Lung (tissue), 12 donors: ENCODE results near the gene PALS1. TPM values are rescaled to one million over a fixed set of nuclear protein-coding genes. Genes with fewer than 3 reads are reported as not detected.

ENCODE experiments used
- ATAC-seq: fragments of 200-7000 bp; cut with Tn5 transposase; one replicate; pipeline ENCODE4 v1.9.1; 2020; ENCODE audit warnings: moderate number of reproducible peaks; ENCODE audit not compliant: insufficient read depth, low FRiP score
- DNase-seq, 3 donors: peaks; one replicate each; pipeline ENCODE4 v3.0.0-alpha.2; 2013 to 2017
- H3K27ac ChIP-seq, 2 donors: one replicate each; pipeline ENCODE4 v1.5.1; 2013; ENCODE audit warnings: mild to moderate bottlenecking in 2 of 2, moderate library complexity in 2 of 2, control low read depth in 1 of 2, inconsistent platforms in 1 of 2, low read depth in 1 of 2, low read length in 1 of 2
- H3K27me3 ChIP-seq, 3 donors: one replicate each; pipeline ENCODE4 v1.5.1; 2013; ENCODE audit warnings: low read length in 2 of 3; ENCODE audit not compliant: control insufficient read depth in 3 of 3, insufficient read depth in 3 of 3
- H3K36me3 ChIP-seq, 4 donors: one replicate each; pipeline ENCODE4 v1.5.1; 2013; ENCODE audit warnings: low read length in 4 of 4, mild to moderate bottlenecking in 1 of 4, moderate library complexity in 1 of 4; ENCODE audit not compliant: control insufficient read depth in 4 of 4, insufficient read depth in 4 of 4
- H3K4me1 ChIP-seq, 5 donors: one replicate each; pipeline ENCODE4 v1.5.1; 2013; ENCODE audit warnings: low read length in 5 of 5, mild to moderate bottlenecking in 2 of 5, moderate library complexity in 1 of 5; ENCODE audit not compliant: control insufficient read depth in 5 of 5, insufficient read depth in 5 of 5
- H3K4me3 ChIP-seq: one replicate; pipeline ENCODE4 v1.5.1; 2013; ENCODE audit warnings: mild to moderate bottlenecking, control low read depth, moderate library complexity
- H3K9ac ChIP-seq, 2 donors: one replicate each; pipeline ENCODE4 v1.5.1; 2013; ENCODE audit warnings: low read length in 2 of 2, control low read depth in 1 of 2; ENCODE audit not compliant: insufficient read depth in 1 of 2
- H3K9me3 ChIP-seq, 4 donors: one replicate each; pipeline ENCODE4 v1.5.1; 2013; ENCODE audit warnings: low read length in 3 of 4, mild to moderate bottlenecking in 1 of 4, moderate library complexity in 1 of 4; ENCODE audit not compliant: control insufficient read depth in 4 of 4, insufficient read depth in 3 of 4
- WGBS, 2 donors: extraction: QIAGEN DNeasy Blood & Tissue Kit; methylation state at CpG; one replicate each; pipeline ENCODE4 v1.1.7; 2013; 5-methylcytosine and 5-hydroxymethylcytosine counted together
- polyA plus RNA-seq, 2 donors: library from polyadenylated mRNA; stranded (reverse); fragments of 200-250 nt; gene quantifications; one replicate each; pipeline ENCODE4 v1.2.1, GENCODE V29; 2013
- total RNA-seq, 2 donors: library from RNA; depleted of rRNA in 1 of 2; stranded (reverse); fragments of >200 nt in 1 of 2; gene quantifications; one replicate each; pipeline ENCODE4 v1.2.1, GENCODE V29; 2014 to 2021
- TF ChIP-seq, protein P1 (sequence below): IDR thresholded peaks from 2 replicates; pipeline ENCODE4 v1.5.1; 2012; ENCODE audit warnings: mild to moderate bottlenecking; ENCODE audit errors: control extremely low read depth, extremely low read depth
- donor health status: control.
- donor health status: control.
- donor health status: Bipolar disorder and iron deficiency.
- donor health status: healthy.
- donor health status: DM: yes; HTN: yes; CAD: no.

The PALS1 gene
- total and polyA plus RNA-seq, 4 donors = 6.1 to 45.7 (median 17.4) TPM

DNA sequence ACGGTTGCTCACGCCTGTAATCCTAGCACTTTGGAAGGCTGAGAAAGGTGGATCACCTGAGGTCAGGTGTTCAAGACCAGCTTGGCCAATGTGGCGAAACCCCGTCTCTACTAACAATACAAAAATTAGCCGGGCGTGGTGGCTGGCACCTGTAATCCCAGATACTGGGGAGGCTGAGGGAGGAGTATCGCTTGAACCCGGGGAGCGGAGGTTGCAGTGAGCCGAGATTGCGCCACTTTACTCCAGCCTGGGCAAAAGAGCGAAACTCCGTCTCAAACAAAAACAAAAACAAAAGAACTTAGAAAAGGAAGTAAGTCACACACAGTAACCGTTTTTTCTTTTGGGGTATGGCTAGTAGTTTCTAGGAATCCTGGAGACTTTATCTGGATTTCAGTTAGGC lies 1.7 kb upstream of the PALS1 start:
- TF ChIP-seq, protein P1, sequence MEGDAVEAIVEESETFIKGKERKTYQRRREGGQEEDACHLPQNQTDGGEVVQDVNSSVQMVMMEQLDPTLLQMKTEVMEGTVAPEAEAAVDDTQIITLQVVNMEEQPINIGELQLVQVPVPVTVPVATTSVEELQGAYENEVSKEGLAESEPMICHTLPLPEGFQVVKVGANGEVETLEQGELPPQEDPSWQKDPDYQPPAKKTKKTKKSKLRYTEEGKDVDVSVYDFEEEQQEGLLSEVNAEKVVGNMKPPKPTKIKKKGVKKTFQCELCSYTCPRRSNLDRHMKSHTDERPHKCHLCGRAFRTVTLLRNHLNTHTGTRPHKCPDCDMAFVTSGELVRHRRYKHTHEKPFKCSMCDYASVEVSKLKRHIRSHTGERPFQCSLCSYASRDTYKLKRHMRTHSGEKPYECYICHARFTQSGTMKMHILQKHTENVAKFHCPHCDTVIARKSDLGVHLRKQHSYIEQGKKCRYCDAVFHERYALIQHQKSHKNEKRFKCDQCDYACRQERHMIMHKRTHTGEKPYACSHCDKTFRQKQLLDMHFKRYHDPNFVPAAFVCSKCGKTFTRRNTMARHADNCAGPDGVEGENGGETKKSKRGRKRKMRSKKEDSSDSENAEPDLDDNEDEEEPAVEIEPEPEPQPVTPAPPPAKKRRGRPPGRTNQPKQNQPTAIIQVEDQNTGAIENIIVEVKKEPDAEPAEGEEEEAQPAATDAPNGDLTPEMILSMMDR = no peak
- Histone ChIP-seq H3K9ac (no peak overlapping the region), H3K36me3 (no peaks in the 10 kb centered on the region), H3K27ac (no peak overlapping the region), H3K4me1 (peaks cover 0 to 24% (median 0%) of the 10 kb centered on the region in 5 donors), H3K4me3 (no peak overlapping the region), H3K27me3 (no peaks in the 10 kb centered on the region), H3K9me3 (no peaks in the 10 kb centered on the region)
- 83 to 90% methylated on average over 14 of the region's 14 CpGs for WGBS, 2 donors
- no peak for ATAC-seq
- no peak for DNase-seq

DNA sequence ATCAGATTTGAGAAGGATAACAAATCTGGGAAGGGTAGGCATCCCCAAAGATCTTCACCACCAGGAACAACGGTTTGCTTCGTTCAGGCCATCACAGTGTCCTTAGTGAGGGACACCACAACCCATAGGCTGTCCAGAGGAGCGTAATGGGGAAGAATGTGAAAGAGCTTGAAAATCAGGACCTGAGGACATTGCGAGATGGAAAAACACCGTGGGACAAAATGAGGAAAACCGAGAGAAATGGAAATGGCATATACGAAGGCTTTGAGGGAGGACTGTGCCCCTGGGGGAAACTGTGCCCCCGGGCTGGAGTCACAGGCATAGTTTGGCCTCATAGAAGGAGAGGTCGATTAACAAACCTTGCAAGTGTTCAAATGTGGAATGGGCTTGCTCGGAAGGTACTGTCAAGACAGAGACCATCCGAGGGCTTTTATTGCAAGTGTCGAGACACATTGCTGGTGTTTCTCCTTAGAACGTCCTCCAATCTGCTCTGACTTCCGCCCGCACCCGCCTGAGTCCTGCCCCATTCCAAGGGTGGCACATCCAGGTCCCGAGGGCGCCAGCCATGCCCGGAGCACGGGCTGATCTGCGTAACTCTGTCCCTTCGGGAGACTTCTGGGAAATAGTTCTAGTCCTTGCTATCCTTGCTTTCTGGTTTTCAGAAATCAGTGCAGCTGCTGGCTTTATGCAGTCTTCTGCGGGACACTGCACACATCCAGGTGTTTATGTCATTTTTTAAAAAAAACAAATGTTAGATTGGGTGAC lies 885 bp upstream of the PALS1 start:
- peak overlapping the region; percentile 20 for H3K4me3 ChIP-seq
- H3K36me3 ChIP-seq = no peaks in the 10 kb centered on the region
- H3K4me1 ChIP-seq = peaks cover 0 to 24% (median 2%) of the 10 kb centered on the region in 5 donors
- ATAC-seq (peak; percentile 24), DNase-seq (peak in 1 of 3 donors; percentile 47)
- 12 to 16% methylated on average over 23 of the region's 23 CpGs for WGBS, 2 donors
- peak overlapping the region; percentile 75 to 95 for H3K27ac ChIP-seq
- TF ChIP-seq, protein P1 = no peak
- H3K27me3 ChIP-seq = no peaks in the 10 kb centered on the region
- no peaks in the 10 kb centered on the region for H3K9me3 ChIP-seq
- peak overlapping the region; percentile 79 to 90 for H3K9ac ChIP-seq

DNA sequence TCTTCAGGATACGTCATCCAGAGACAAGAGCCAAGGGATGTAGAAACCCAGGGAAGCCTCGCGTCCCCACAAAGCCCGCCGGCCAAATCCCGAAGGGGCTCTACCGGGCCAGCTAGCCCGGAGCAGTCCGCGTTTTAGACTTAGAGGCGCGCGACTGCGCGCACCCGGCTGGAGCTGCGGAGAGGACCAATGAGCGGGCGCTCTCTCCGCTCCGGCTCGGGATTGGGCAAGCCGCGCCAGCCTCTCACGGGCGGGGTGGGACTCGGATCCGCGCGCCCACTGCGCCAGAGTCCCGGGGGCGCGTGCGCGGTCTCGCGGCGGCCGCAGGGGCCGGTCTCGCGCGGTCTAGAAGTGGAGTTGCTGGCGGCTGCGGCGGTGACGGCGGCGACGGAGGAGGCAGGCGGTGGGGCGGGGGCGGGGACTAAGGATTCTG lies 241 bp upstream of the PALS1 start:
- peak; percentile 98 to 99 (median 99) for DNase-seq
- WGBS, 2 donors = 0% methylated on average over 52 to 54 of the region's 54 CpGs
- TF ChIP-seq, protein P1 = no peak
- ATAC-seq = peak; percentile 98
- Histone ChIP-seq H3K9ac (peak overlapping the region; percentile 79 to 90), H3K4me3 (peak overlapping the region; percentile 74), H3K9me3 (no peaks in the 10 kb centered on the region), H3K27me3 (no peaks in the 10 kb centered on the region), H3K4me1 (peaks cover 0 to 24% (median 2%) of the 10 kb centered on the region in 5 donors), H3K27ac (peak overlapping the region; percentile 95 to 99), H3K36me3 (no peaks in the 10 kb centered on the region)

DNA sequence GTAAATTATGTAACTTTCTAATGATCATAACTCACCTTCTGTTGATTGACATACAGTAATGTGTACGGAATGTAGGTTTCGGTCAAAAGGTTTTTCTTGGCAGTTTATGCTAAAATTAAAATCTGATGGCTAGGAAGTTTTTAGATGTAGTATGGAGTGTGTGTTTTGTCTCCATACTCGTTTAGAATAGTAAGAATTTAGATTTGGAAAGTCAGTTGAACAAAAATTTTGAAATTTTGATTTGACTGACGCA lies 859 bp downstream of the PALS1 start:
- Histone ChIP-seq H3K4me3 (no peak overlapping the region), H3K4me1 (peaks cover 0 to 24% (median 2%) of the 10 kb centered on the region in 5 donors), H3K27ac (peak overlapping the region in 1 of 2 donors; percentile 99), H3K9me3 (no peaks in the 10 kb centered on the region), H3K9ac (peak overlapping the region; percentile 90 to 99), H3K27me3 (no peaks in the 10 kb centered on the region), H3K36me3 (no peaks in the 10 kb centered on the region)
- ATAC-seq = no peak
- DNase-seq = no peak
- TF ChIP-seq, protein P1 = no peak
- 10 to 12% methylated on average over 4 of the region's 4 CpGs for WGBS, 2 donors
